HG02885 (cell line): ENCODE measurements around the gene GPR146.

Experiments
- ATAC-seq: cut with Tn5 transposase; IDR thresholded peaks from one replicate; pipeline ENCODE4 v1.9.1; 2021; ENCODE audit warnings: mild to moderate bottlenecking; ENCODE audit not compliant: unreplicated experiment, poor library complexity

Gene GPR146

GRCh38 chr7:1041551-1042491, 2.5 kb upstream of the GPR146 start:
- ATAC-seq, result no peak

- ATAC-seq, result no peak
These were observed 1.9 kb upstream of the GPR146 start for GRCh38 chr7:1042492-1042833.

- no peak for ATAC-seq
These were observed 676 bp upstream of the GPR146 start for GRCh38 chr7:1043552-1044188.

GRCh38 chr7:1045069-1046063, 1.0 kb downstream of the GPR146 start:
- ATAC-seq, result no peak

GRCh38 chr7:1046722-1047679, 2.7 kb downstream of the GPR146 start:
- ATAC-seq, result no peak

GRCh38 chr7:1049006-1049741, 4.8 kb downstream of the GPR146 start:
- no peak for ATAC-seq

- ATAC-seq, result no peak
These were observed 5.5 kb downstream of the GPR146 start for GRCh38 chr7:1049801-1050200.

GRCh38 chr7:1050254-1050906, 6.0 kb downstream of the GPR146 start:
- no peak for ATAC-seq

GRCh38 chr7:1050956-1051690, 6.8 kb downstream of the GPR146 start:
- ATAC-seq, result no peak

- ATAC-seq, result no peak
These were observed 7.9 kb downstream of the GPR146 start for GRCh38 chr7:1052031-1052818.

- no peak for ATAC-seq
These were observed 8.7 kb downstream of the GPR146 start for GRCh38 chr7:1053002-1053411.

GRCh38 chr7:1053816-1054370, 9.5 kb downstream of the GPR146 start:
- no peak for ATAC-seq

GRCh38 chr7:1054438-1054837, 10.1 kb downstream of the GPR146 start:
- no peak for ATAC-seq

- ATAC-seq, result no peak
These were observed 10.6 kb downstream of the GPR146 start for GRCh38 chr7:1054861-1055450.

GRCh38 chr7:1055491-1055955, 11.2 kb downstream of the GPR146 start:
- no peak for ATAC-seq
